Neural progenitor cell (in vitro differentiated cells): ENCODE data around the gene SLC23A2.
A peak's percentile ranks its signal among the peaks of the same experiment; 100 is the strongest.

ENCODE experiments used
- CTCF ChIP-seq: fragments of 200-600 bp; sonication (generic); IDR thresholded peaks from 2 replicates; pipeline ENCODE4 v1.5.1; 2017; ENCODE audit warnings: antibody characterized with exemption, mild to moderate bottlenecking
- EZH2 ChIP-seq: fragments of 200-600 bp; sonication (generic); IDR thresholded peaks from 2 replicates; pipeline ENCODE4 v1.6.1; 2017; ENCODE audit warnings: antibody characterized with exemption, mild to moderate bottlenecking, moderate library complexity
- EZH2phosphoT487 ChIP-seq: fragments of 200-600 bp; sonication (generic); IDR thresholded peaks from 2 replicates; pipeline ENCODE4 v1.6.1; 2017; ENCODE audit warnings: antibody characterized with exemption

- TF ChIP-seq CTCF (peak; percentile 59), EZH2 (no peak), EZH2phosphoT487 (no peak)
Observed at GRCh38 chr20:4896971-4897497, 104.3 kb downstream of the SLC23A2 start.
